GM23338 (cell line): ENCODE results near the gene ZNHIT1. TPM values are rescaled to one million over a fixed set of nuclear protein-coding genes. Genes with fewer than 3 reads are reported as not detected.
A peak's percentile ranks its signal among the peaks of the same experiment; 100 is the strongest.

Source experiments
- ATAC-seq: fragments of 200-7000 bp; cut with Tn5 transposase; 3 replicates; pipeline ENCODE4 v1.9.1; 2020
- DNase-seq: peaks from one replicate; pipeline ENCODE4 v3.0.0-alpha.2; 2015; ENCODE audit warnings: low spot score
- H2AFZ ChIP-seq: fragments of 200-600 bp; sonication (generic); 2 replicates; pipeline ENCODE4 v1.8.0; 2016; ENCODE audit warnings: antibody characterized with exemption, mild to moderate bottlenecking, moderate library complexity
- H3F3A ChIP-seq: fragments of 200-600 bp; sonication (generic); replicated peaks from 2 replicates; pipeline ENCODE4 v1.8.0; 2017; ENCODE audit warnings: antibody characterized with exemption, mixed run types, low read depth
- H3K27ac ChIP-seq: fragments of 200-600 bp; sonication (generic); 2 replicates; pipeline ENCODE4 v1.6.1; 2016; ENCODE audit warnings: low read depth
- H3K27me3 ChIP-seq: fragments of 200-600 bp; sonication (generic); 2 replicates; pipeline ENCODE4 v1.8.0; 2016; ENCODE audit warnings: mild to moderate bottlenecking, mixed run types, moderate library complexity; ENCODE audit not compliant: insufficient read depth
- H3K36me3 ChIP-seq: fragments of 200-600 bp; sonication (generic); 2 replicates; pipeline ENCODE4 v1.8.0; 2016; ENCODE audit warnings: mild to moderate bottlenecking; ENCODE audit not compliant: insufficient read depth
- H3K4me1 ChIP-seq: fragments of 200-600 bp; sonication (generic); 2 replicates; pipeline ENCODE4 v1.8.0; 2016; ENCODE audit warnings: mild to moderate bottlenecking, moderate library complexity; ENCODE audit not compliant: insufficient read depth
- H3K4me2 ChIP-seq: fragments of 200-600 bp; sonication (generic); 2 replicates; pipeline ENCODE4 v1.7.1; 2017; ENCODE audit warnings: mixed run types
- H3K4me3 ChIP-seq: fragments of 200-600 bp; sonication (generic); 2 replicates; pipeline ENCODE4 v1.6.1; 2016; ENCODE audit warnings: mixed run types
- H3K79me2 ChIP-seq: fragments of 200-600 bp; sonication (generic); replicated peaks from 2 replicates; pipeline ENCODE4 v1.8.0; 2017; ENCODE audit warnings: mild to moderate bottlenecking; ENCODE audit not compliant: insufficient read depth
- H3K9me2 ChIP-seq: fragments of 200-600 bp; sonication (generic); 2 replicates; pipeline ENCODE4 v1.8.0; 2017; ENCODE audit not compliant: insufficient read depth
- H4K20me1 ChIP-seq: fragments of 200-600 bp; sonication (generic); replicated peaks from 2 replicates; pipeline ENCODE4 v1.8.0; 2017; ENCODE audit warnings: mild to moderate bottlenecking; ENCODE audit not compliant: insufficient read depth
- H3K27ac Mint-ChIP-seq: 2 replicates; pipeline ENCODE4 v1.8.0; 2020; ENCODE audit warnings: inconsistent platforms, mild to moderate bottlenecking, moderate library complexity, mixed read lengths
- H3K27me3 Mint-ChIP-seq: 3 replicates; pipeline ENCODE4 v1.8.0; 2022; ENCODE audit warnings: low read depth, mild to moderate bottlenecking, moderate library complexity, mixed read lengths, inconsistent platforms; ENCODE audit not compliant: insufficient read depth, poor library complexity
- H3K36me3 Mint-ChIP-seq: 3 replicates; pipeline ENCODE4 v1.8.0; 2021; ENCODE audit warnings: low read depth, mild to moderate bottlenecking, inconsistent platforms, moderate library complexity, mixed read lengths
- H3K4me1 Mint-ChIP-seq: 3 replicates; pipeline ENCODE4 v1.8.0; 2020; ENCODE audit warnings: mild to moderate bottlenecking, inconsistent platforms, mixed read lengths
- H3K4me3 Mint-ChIP-seq: 3 replicates; pipeline ENCODE4 v1.8.0; 2021; ENCODE audit warnings: moderate library complexity, mild to moderate bottlenecking, inconsistent platforms, mixed read lengths
- H3K9me3 Mint-ChIP-seq: 3 replicates; pipeline ENCODE4 v1.8.0; 2020; ENCODE audit warnings: moderate library complexity, mild to moderate bottlenecking, inconsistent platforms, mixed read lengths
- CREB1 ChIP-seq: fragments of 250-450 bp; sonication (Bioruptor Pico); IDR thresholded peaks from 2 replicates; pipeline ENCODE4 v1.5.0; 2020; ENCODE audit warnings: low read depth, mild to moderate bottlenecking, moderate library complexity
- EZH2 ChIP-seq: fragments of 200-600 bp; sonication (generic); IDR thresholded peaks from one replicate; pipeline ENCODE4 v1.8.0; 2017; ENCODE audit warnings: antibody characterized with exemption, mild to moderate bottlenecking, low read depth; ENCODE audit not compliant: unreplicated experiment
- EZH2phosphoT487 ChIP-seq: fragments of 200-600 bp; sonication (generic); IDR thresholded peaks from one replicate; pipeline ENCODE4 v1.8.1; 2018; ENCODE audit warnings: antibody characterized with exemption; ENCODE audit not compliant: unreplicated experiment
- JUNB ChIP-seq: IDR thresholded peaks from one replicate; pipeline ENCODE4 v1.6.1; 2016; ENCODE audit warnings: antibody characterized with exemption; ENCODE audit not compliant: unreplicated experiment
- NANOG ChIP-seq: IDR thresholded peaks from 2 replicates; pipeline ENCODE4 v1.6.1; 2016; ENCODE audit warnings: antibody characterized with exemption, borderline replicate concordance
- POLR2AphosphoS5 ChIP-seq: IDR thresholded peaks from 2 replicates; pipeline ENCODE4 v1.6.1; 2016; ENCODE audit warnings: antibody characterized with exemption, low read depth
- STAT1 ChIP-seq: IDR thresholded peaks from one replicate; pipeline ENCODE4 v1.6.1; 2016; ENCODE audit warnings: antibody characterized with exemption; ENCODE audit not compliant: unreplicated experiment
- ZNF331 ChIP-seq: fragments of 250-450 bp; sonication (Bioruptor Pico); IDR thresholded peaks from 2 replicates; pipeline ENCODE4 v1.5.0; 2020; ENCODE audit warnings: low read depth, mild to moderate bottlenecking, moderate library complexity
- polyA plus RNA-seq: library from polyadenylated mRNA; unstranded; fragments of >200 nt; fragmentation: Nextera tagmentation; extraction: Ambion mirVana; gene quantifications from 2 replicates; pipeline ENCODE4 v1.2.1, GENCODE V29; 2016
- small RNA-seq: library from RNA; depleted of rRNA; stranded (forward); fragments of <200 nt; gene quantifications from one replicate; pipeline ENCODE3, GENCODE V24; 2014; ENCODE audit warnings: low replicate concordance
- total RNA-seq: library from RNA; depleted of rRNA; stranded (reverse); fragments of >200 nt; shearing (Covaris generic); gene quantifications from 2 replicates; pipeline ENCODE4 v1.2.3, GENCODE V29; 2014; rRNA removed
- TF ChIP-seq, protein P1 (sequence below): IDR thresholded peaks from 2 replicates; pipeline ENCODE4 v1.6.1; 2016; ENCODE audit warnings: antibody characterized with exemption

ZNHIT1 gene
- total and polyA plus RNA-seq, 2 experiments from 2014 or later: 64.6 to 113 TPM

DNA sequence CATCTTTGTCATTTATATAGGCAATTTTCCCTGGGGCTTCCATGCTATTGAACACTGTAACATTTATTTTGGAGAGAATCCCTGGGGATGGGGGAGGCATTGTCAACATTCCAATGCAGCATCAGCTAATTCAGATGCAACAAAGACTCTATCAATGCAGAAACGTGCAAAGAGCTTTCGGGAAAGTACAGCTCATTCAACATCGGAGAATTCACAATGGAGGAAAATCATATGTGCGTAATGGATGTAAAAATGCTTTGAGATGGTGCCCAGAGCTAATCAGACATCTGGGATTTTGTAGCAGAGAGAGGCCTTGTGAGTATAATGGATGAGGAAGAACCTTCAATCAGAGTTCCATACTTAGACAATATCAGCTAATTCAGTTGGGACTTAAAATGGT, 55.2 kb downstream of the ZNHIT1 start:
- Histone ChIP-seq H3K9me2 (no peaks in the 10 kb centered on the region; the same call in 1 of the 2 replicates), H3K4me3 (no peak overlapping the region), H3K79me2 (no peaks in the 10 kb centered on the region), H4K20me1 (no peaks in the 10 kb centered on the region), H3K36me3 (no peaks in the 10 kb centered on the region), H2AFZ (no peak overlapping the region), H3K27me3 (no peaks in the 10 kb centered on the region), H3K27ac (peak overlapping the region; percentile 21; the same call in 1 of the 2 replicates), H3F3A (0 out of 2 replicates have a peak, but pooled peaks cover 2% of the 10 kb centered on the region), H3K4me1 (peaks cover 16% of the 10 kb centered on the region), H3K4me2 (peak overlapping the region; percentile 31; the same call in 1 of the 2 replicates)
- ATAC-seq (peak; percentile 69), DNase-seq (peak; percentile 59)
- Mint-ChIP-seq H3K36me3 (peaks cover 10% of the 10 kb centered on the region), H3K27me3 (peaks cover 13% of the 10 kb centered on the region), H3K9me3 (peaks cover 4% of the 10 kb centered on the region; the same call in 2 of the 3 replicates), H3K27ac (0 out of 2 replicates have a peak overlapping the region, but pooled peaks have one; percentile 18), H3K4me3 (peak overlapping the region; percentile 0; the same call in 1 of the 3 replicates), H3K4me1 (peaks cover 14% of the 10 kb centered on the region)
- TF ChIP-seq, protein P1, sequence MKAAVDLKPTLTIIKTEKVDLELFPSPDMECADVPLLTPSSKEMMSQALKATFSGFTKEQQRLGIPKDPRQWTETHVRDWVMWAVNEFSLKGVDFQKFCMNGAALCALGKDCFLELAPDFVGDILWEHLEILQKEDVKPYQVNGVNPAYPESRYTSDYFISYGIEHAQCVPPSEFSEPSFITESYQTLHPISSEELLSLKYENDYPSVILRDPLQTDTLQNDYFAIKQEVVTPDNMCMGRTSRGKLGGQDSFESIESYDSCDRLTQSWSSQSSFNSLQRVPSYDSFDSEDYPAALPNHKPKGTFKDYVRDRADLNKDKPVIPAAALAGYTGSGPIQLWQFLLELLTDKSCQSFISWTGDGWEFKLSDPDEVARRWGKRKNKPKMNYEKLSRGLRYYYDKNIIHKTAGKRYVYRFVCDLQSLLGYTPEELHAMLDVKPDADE: no peak
- no peak for TF ChIP-seq CREB1 (CRISPR knock-in tag)
- no peak for TF ChIP-seq POLR2AphosphoS5
- TF ChIP-seq STAT1: no peak
- no peak for TF ChIP-seq EZH2phosphoT487
- no peak for TF ChIP-seq ZNF331 (CRISPR knock-in tag)
- no peak for TF ChIP-seq NANOG
- TF ChIP-seq EZH2: no peak
- no peak for TF ChIP-seq JUNB

Small RNA genes lying within 50 kb of the gene (small RNA-seq; reads per million reads assigned to genes)
- not detected for gene RNU6-1104P

Other genes starting within 250 kb of the ZNHIT1 start
- gene MUC12, start 248.6 kb upstream of the ZNHIT1 start, total RNA-seq: 3.8 and 4.6 TPM in 2 replicates
- 18.0 and 21.4 TPM in 2 replicates for gene MUC12, start 248.6 kb upstream of the ZNHIT1 start, polyA plus RNA-seq
- under 0.01 TPM in 1 of 2 replicates, not detected in the other for gene MUC17, start 198.1 kb upstream of the ZNHIT1 start, total RNA-seq
- gene MUC17, start 198.1 kb upstream of the ZNHIT1 start, polyA plus RNA-seq: not detected in 2 replicates
- 12.9 and 15.7 TPM in 2 replicates for gene TRIM56, start 132.7 kb upstream of the ZNHIT1 start, total RNA-seq
- 8.7 and 10.0 TPM in 2 replicates for gene TRIM56, start 132.7 kb upstream of the ZNHIT1 start, polyA plus RNA-seq
- 0.97 and 2.0 TPM in 2 replicates for gene SERPINE1, start 91.1 kb upstream of the ZNHIT1 start, total RNA-seq
- 0.63 and 1.2 TPM in 2 replicates for gene SERPINE1, start 91.1 kb upstream of the ZNHIT1 start, polyA plus RNA-seq
- 60.6 and 62.9 TPM in 2 replicates for gene AP1S1, start 63.7 kb upstream of the ZNHIT1 start, total RNA-seq
- 11.5 and 12.2 TPM in 2 replicates for gene AP1S1, start 63.7 kb upstream of the ZNHIT1 start, polyA plus RNA-seq
- gene VGF, start 52.6 kb upstream of the ZNHIT1 start, total RNA-seq: 3.3 and 4.4 TPM in 2 replicates
- 2.6 and 3.0 TPM in 2 replicates for gene VGF, start 52.6 kb upstream of the ZNHIT1 start, polyA plus RNA-seq
- 0.21 TPM in 1 of 2 replicates, not detected in the other for gene NAT16, start 37.9 kb upstream of the ZNHIT1 start, total RNA-seq
- gene NAT16, start 37.9 kb upstream of the ZNHIT1 start, polyA plus RNA-seq: 0.31 and 0.57 TPM in 2 replicates
- 0.85 TPM in 1 of 2 replicates, not detected in the other for gene MOGAT3, start 17.1 kb upstream of the ZNHIT1 start, total RNA-seq
- 0.21 and 0.44 TPM in 2 replicates for gene MOGAT3, start 17.1 kb upstream of the ZNHIT1 start, polyA plus RNA-seq
- 28.5 and 40.7 TPM in 2 replicates for gene PLOD3, start 584 bp upstream of the ZNHIT1 start, total RNA-seq
- gene PLOD3, start 584 bp upstream of the ZNHIT1 start, polyA plus RNA-seq: 33.9 and 35.2 TPM in 2 replicates
- 3.6 and 3.7 TPM in 2 replicates for gene CLDN15, start 19.6 kb downstream of the ZNHIT1 start, total RNA-seq
- 4.1 and 4.3 TPM in 2 replicates for gene CLDN15, start 19.6 kb downstream of the ZNHIT1 start, polyA plus RNA-seq
- gene FIS1, start 26.9 kb downstream of the ZNHIT1 start, total RNA-seq: 95.4 and 131 TPM in 2 replicates
- 130 and 143 TPM in 2 replicates for gene FIS1, start 26.9 kb downstream of the ZNHIT1 start, polyA plus RNA-seq
- gene IFT22, start 103.6 kb downstream of the ZNHIT1 start, total RNA-seq: 13.8 and 22.5 TPM in 2 replicates
- 28.6 and 38.8 TPM in 2 replicates for gene IFT22, start 103.6 kb downstream of the ZNHIT1 start, polyA plus RNA-seq
- gene COL26A1, start 144.7 kb downstream of the ZNHIT1 start, total RNA-seq: 51.7 and 55.0 TPM in 2 replicates
- 17.8 and 20.6 TPM in 2 replicates for gene COL26A1, start 144.7 kb downstream of the ZNHIT1 start, polyA plus RNA-seq